HepG2 (cell line): ENCODE measurements around the gene CNTNAP1. TPM values are rescaled to one million over a fixed set of nuclear protein-coding genes. Genes with fewer than 3 reads are reported as not detected.

Experiments used
- ATAC-seq: fragments of 200-7000 bp; cut with Tn5 transposase; 3 replicates; pipeline ENCODE4 v1.9.1; 2020; ENCODE audit warnings: mild to moderate bottlenecking, moderate library complexity
- BruUV-seq: library from RNA; stranded (reverse); fragments of 400-500 nt; replicated peaks from 2 replicates; lab custom pipeline; 2021; lab: Mats Ljungman, UMichigan
- CTCF ChIA-PET: fragments of 300-600 bp; formaldehyde crosslinking; extraction: SDS; loops from one replicate; lab custom pipeline; 2021; ENCODE audit warnings: low total read pairs, inconsistent platforms, low intra/inter-chr PET ratio; lab: Yijun Ruan, JAX
- POLR2A ChIA-PET: fragments of 350-600 bp; sonication (Branson Sonifier 250); formaldehyde crosslinking; loops from one replicate; lab custom pipeline; 2020; ENCODE audit warnings: antibody characterized with exemption, inconsistent platforms; lab: Yijun Ruan, JAX
- DNase-seq: peaks from one replicate; pipeline ENCODE4 v3.0.0-alpha.2; 2015; ENCODE audit warnings: low spot score
- FAIRE-seq: peaks from 3 replicates; lab custom pipeline; 2011; peaks lifted over from hg19 to GRCh38; lab: Jason Lieb, UNC
- H2AFZ ChIP-seq: one replicate; pipeline ENCODE4 v1.6.1; 2011; ENCODE audit warnings: low read length, inconsistent platforms
- H3K27ac ChIP-seq: fragments of 300-600 bp; 3 replicates; pipeline ENCODE4 v1.8.0; 2011; ENCODE audit warnings: mixed run types, mild to moderate bottlenecking, mixed read lengths, low read length, inconsistent platforms; ENCODE audit not compliant: insufficient read depth; ENCODE audit errors: extremely low read length
- H3K27me3 ChIP-seq, 2 experiments: fragments of 200-600 bp in 1 of 2; 2 replicates in 1 of 2; 3 replicates in 1 of 2; pipeline versions ENCODE4 v1.6.0 to v1.8.0; 2011; ENCODE audit warnings: low read length in 2 of 2, mild to moderate bottlenecking in 2 of 2, moderate library complexity in 2 of 2, inconsistent platforms in 1 of 2; ENCODE audit not compliant: insufficient read depth in 2 of 2, control insufficient read depth in 1 of 2
- H3K36me3 ChIP-seq, 2 experiments: fragments of 200-600 bp in 1 of 2; replicated peaks in 1 of 2; 2 replicates in 1 of 2; 3 replicates in 1 of 2; pipeline versions ENCODE4 v1.5.1 to v1.8.0; 2011; ENCODE audit warnings: low read length in 2 of 2, inconsistent platforms in 1 of 2; ENCODE audit not compliant: insufficient read depth in 2 of 2, control insufficient read depth in 1 of 2
- H3K4me1 ChIP-seq: 2 replicates; pipeline ENCODE4 v1.5.1; 2012; ENCODE audit warnings: low read length, inconsistent platforms; ENCODE audit not compliant: insufficient read depth
- H3K4me2 ChIP-seq: 2 replicates; pipeline ENCODE4 v1.6.0; 2011; ENCODE audit warnings: low read depth, low read length, inconsistent platforms
- H3K4me3 ChIP-seq, 3 experiments: fragments of 200-600 bp in 1 of 3; sonication (generic), shearing (Covaris generic) in 1 of 3; replicated peaks in 1 of 3; 2 replicates each; pipeline ENCODE4 v1.5.1; 2011 to 2016; ENCODE audit warnings: low read length in 3 of 3, inconsistent platforms in 2 of 3, low read depth in 2 of 3, mild to moderate bottlenecking in 2 of 3, control low read depth in 1 of 3, mixed read lengths in 1 of 3; ENCODE audit not compliant: insufficient read depth in 1 of 3
- H3K79me2 ChIP-seq: one replicate; pipeline ENCODE4 v1.6.1; 2011; ENCODE audit warnings: low read length, inconsistent platforms; ENCODE audit not compliant: insufficient read depth
- H3K9ac ChIP-seq: 2 replicates; pipeline ENCODE4 v1.6.0; 2011; ENCODE audit warnings: mild to moderate bottlenecking, low read depth, low read length, inconsistent platforms; ENCODE audit not compliant: insufficient read depth
- H3K9me3 ChIP-seq: 2 replicates; pipeline ENCODE4 v1.5.1; 2012; ENCODE audit warnings: mild to moderate bottlenecking, low read length
- H4K20me1 ChIP-seq: 2 replicates; pipeline ENCODE4 v1.6.0; 2011; ENCODE audit warnings: inconsistent platforms, mild to moderate bottlenecking, low read length, moderate library complexity; ENCODE audit not compliant: insufficient read depth
- BCL6 ChIP-seq: IDR thresholded peaks from 2 replicates; pipeline ENCODE4 v1.6.1; 2016; ENCODE audit warnings: missing genetic modification reagents, missing compliant biosample characterization
- HOXA5 ChIP-seq: sonication (generic); formaldehyde crosslinking; IDR thresholded peaks from 2 replicates; pipeline ENCODE4 v1.4.0; 2020; ENCODE audit warnings: missing genetic modification reagents
- PAF1 ChIP-seq: IDR thresholded peaks from 2 replicates; pipeline ENCODE4 v1.6.1; 2016; ENCODE audit warnings: missing genetic modification reagents, missing compliant biosample characterization
- SRY ChIP-seq: sonication (generic); formaldehyde crosslinking; IDR thresholded peaks from 2 replicates; pipeline ENCODE4 v1.8.0; 2022; ENCODE audit warnings: mild to moderate bottlenecking, missing genetic modification reagents
- TAF15 ChIP-seq: fragments of 200-400 bp; formaldehyde crosslinking; IDR thresholded peaks from one replicate; pipeline ENCODE4 v1.6.1; 2018; ENCODE audit warnings: mild to moderate bottlenecking, low read depth, low read length; ENCODE audit not compliant: poor library complexity, severe bottlenecking
- TEAD3 ChIP-seq: optimal IDR thresholded peaks from 2 replicates; pipeline ENCODE3; 2016; ENCODE audit warnings: borderline replicate concordance
- ZMAT3 ChIP-seq: sonication (generic); formaldehyde crosslinking; conservative IDR thresholded peaks from 2 replicates; pipeline ENCODE4 v1.7.0; 2021; ENCODE audit warnings: missing genetic modification reagents
- ZNF441 ChIP-seq: sonication (generic); formaldehyde crosslinking; IDR thresholded peaks from 2 replicates; pipeline ENCODE4 v1.7.0; 2021; ENCODE audit warnings: missing genetic modification reagents, borderline replicate concordance
- ZNF773 ChIP-seq: sonication (generic); formaldehyde crosslinking; IDR thresholded peaks from 2 replicates; pipeline ENCODE4 v1.4.0; 2020; ENCODE audit warnings: missing genetic modification reagents, borderline replicate concordance
- ZNF776 ChIP-seq: sonication (generic); formaldehyde crosslinking; IDR thresholded peaks from 2 replicates; pipeline ENCODE4 v1.4.0; 2020; ENCODE audit warnings: mild to moderate bottlenecking, missing genetic modification reagents
- ZNF781 ChIP-seq: sonication (generic); formaldehyde crosslinking; IDR thresholded peaks from 2 replicates; pipeline ENCODE4 v1.5.1; 2020; ENCODE audit warnings: borderline replicate concordance, mild to moderate bottlenecking, missing genetic modification reagents; ENCODE audit errors: not compliant biosample characterization
- WGBS: methylation state at CpG from one replicate; pipeline ENCODE4 v1.1.6; 2017; ENCODE audit warnings: low lambda C conversion rate; 5-methylcytosine and 5-hydroxymethylcytosine counted together
- in situ Hi-C: cut with HindIII; loops from 2 replicates; pipeline ENCODE4 v1.10.0; 2017; ENCODE audit warnings: low pct_unique_long_range_greater_than_20kb; ENCODE audit not compliant: extremely low pct_ligation_motif_present
- intact Hi-C: fragments of 100-400 bp; cut with micrococcal nuclease; formaldehyde crosslinking; loops from one replicate; pipeline ENCODE4 v1.10.0; 2022; ENCODE audit not compliant: unreplicated experiment
- polyA plus RNA-seq, 8 experiments: library from polyadenylated mRNA; depleted of rRNA in 3 of 8; stranded (reverse) in 7 of 8; unstranded in 1 of 8; fragments of >200 nt; fragmentation: Illumina TruSeq in 4 of 8; extraction: Trizol in 4 of 8; gene quantifications; 2 replicates each; pipeline versions ENCODE4 v1.2.1 to v1.2.3, GENCODE V29; 2011 to 2016; ENCODE audit warnings: low read depth in 4 of 8, missing spikeins in 1 of 8, mixed read lengths in 1 of 8; ENCODE audit not compliant: insufficient read depth in 1 of 8
- total RNA-seq, 5 experiments: library from RNA; depleted of rRNA; stranded (reverse); fragments of >200 nt; fragmentation: Illumina TruSeq; extraction: Trizol; gene quantifications; 2 replicates each; pipeline ENCODE4 v1.2.3, GENCODE V29; 2016; ENCODE audit warnings: low read depth in 1 of 5
- TF ChIP-seq, protein P1 (sequence below): sonication (generic); formaldehyde crosslinking; IDR thresholded peaks from 2 replicates; pipeline ENCODE4 v1.5.1; 2020; ENCODE audit warnings: missing genetic modification reagents, mild to moderate bottlenecking, borderline replicate concordance
- TF ChIP-seq, protein P2 (sequence below): sonication (generic); formaldehyde crosslinking; IDR thresholded peaks from 2 replicates; pipeline ENCODE4 v1.5.1; 2020; ENCODE audit warnings: mild to moderate bottlenecking, missing genetic modification reagents, moderate library complexity
- TF ChIP-seq, protein P3 (sequence below), 2 experiments: sonication (generic) in 1 of 2; formaldehyde crosslinking in 1 of 2; IDR thresholded peaks; 2 replicates each; pipeline versions ENCODE4 v1.4.0 to v1.6.1; 2016 to 2020; ENCODE audit warnings: borderline replicate concordance in 1 of 2, low read depth in 1 of 2, mild to moderate bottlenecking in 1 of 2, missing genetic modification reagents in 1 of 2

Gene CNTNAP1
- total and polyA plus RNA-seq, 2 of the 13 experiments (the other 11 are each of a cell fraction or from before 2014, with no cell fraction given), result 4.5 to 7.7 TPM

DNA sequence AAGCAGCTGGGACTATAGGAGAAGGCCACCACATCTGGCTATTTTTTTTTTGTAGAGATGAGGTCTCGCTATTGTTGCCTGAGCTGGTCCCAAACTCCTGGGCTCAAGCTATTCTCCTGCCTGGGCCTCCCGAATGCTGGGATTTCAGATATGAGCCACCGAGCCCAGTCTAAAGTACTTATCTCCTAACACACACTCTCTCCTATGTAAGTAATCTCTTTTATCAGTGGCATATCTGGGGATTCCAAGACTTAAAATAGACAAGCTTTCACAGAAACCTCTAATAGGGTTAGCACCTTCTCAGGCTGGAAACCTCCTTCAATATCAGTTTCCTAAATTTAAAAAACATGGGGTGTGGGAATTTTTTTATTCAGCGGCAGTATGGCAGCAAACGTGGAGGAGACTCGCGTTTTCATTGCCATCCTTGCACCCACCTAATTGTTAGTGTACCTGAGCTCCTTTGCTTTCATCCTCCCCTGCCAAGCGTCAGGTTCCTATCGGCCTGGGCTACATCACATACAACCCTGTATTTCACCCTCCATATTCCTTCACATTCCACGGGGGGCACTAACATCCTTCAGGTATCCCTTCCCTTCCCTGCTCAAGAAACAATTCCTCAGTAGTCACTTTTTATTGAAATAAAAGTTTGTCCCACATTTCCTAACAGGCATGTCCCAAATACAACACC lies 61.4 kb downstream of the CNTNAP1 start (continued):
- TF ChIP-seq, protein P1, sequence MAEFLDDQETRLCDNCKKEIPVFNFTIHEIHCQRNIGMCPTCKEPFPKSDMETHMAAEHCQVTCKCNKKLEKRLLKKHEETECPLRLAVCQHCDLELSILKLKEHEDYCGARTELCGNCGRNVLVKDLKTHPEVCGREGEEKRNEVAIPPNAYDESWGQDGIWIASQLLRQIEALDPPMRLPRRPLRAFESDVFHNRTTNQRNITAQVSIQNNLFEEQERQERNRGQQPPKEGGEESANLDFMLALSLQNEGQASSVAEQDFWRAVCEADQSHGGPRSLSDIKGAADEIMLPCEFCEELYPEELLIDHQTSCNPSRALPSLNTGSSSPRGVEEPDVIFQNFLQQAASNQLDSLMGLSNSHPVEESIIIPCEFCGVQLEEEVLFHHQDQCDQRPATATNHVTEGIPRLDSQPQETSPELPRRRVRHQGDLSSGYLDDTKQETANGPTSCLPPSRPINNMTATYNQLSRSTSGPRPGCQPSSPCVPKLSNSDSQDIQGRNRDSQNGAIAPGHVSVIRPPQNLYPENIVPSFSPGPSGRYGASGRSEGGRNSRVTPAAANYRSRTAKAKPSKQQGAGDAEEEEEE, result 0 out of 2 replicates have a peak, but pooled peaks have one; percentile 6
- TF ChIP-seq, protein P2, sequence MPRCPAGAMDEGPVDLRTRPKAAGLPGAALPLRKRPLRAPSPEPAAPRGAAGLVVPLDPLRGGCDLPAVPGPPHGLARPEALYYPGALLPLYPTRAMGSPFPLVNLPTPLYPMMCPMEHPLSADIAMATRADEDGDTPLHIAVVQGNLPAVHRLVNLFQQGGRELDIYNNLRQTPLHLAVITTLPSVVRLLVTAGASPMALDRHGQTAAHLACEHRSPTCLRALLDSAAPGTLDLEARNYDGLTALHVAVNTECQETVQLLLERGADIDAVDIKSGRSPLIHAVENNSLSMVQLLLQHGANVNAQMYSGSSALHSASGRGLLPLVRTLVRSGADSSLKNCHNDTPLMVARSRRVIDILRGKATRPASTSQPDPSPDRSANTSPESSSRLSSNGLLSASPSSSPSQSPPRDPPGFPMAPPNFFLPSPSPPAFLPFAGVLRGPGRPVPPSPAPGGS (CRISPR knock-in tag), result 0 out of 2 replicates have a peak, but pooled peaks have one; percentile 39
- TF ChIP-seq ZNF441 (CRISPR knock-in tag), result no peak
- 0 out of 2 replicates have a peak, but pooled peaks have one; percentile 4 for TF ChIP-seq HOXA5 (CRISPR knock-in tag)
- TF ChIP-seq ZNF781 (CRISPR knock-in tag), result no peak
- no peak for TF ChIP-seq ZMAT3 (CRISPR knock-in tag)
- TF ChIP-seq ZNF776, result no peak
- no peak for TF ChIP-seq PAF1 (CRISPR knock-in tag)

DNA sequence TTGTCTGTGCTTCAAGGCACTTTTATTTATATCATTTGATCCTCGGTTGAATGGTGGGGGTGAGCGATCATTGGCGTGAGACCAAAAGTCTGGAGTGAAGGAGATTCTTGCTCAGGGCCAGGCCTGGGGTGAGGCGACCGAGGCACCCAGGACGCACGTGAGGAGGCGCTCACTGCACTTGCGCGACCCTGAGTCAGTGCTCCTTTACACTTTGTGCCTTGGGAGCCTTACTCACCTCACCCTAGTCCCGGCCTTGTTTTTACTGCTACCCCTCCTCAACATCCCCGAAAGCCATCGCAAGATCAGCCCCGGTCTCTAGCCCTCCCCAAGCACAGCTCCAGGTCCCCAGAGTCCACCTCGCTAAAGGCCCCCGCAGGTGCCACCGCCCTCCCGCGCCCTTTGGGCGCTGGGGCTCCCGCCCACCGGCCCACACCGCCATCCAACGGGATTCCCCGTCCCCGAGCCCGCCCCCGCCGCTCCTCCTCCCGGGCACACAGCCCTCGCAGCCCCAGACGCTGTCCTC lies 62.0 kb downstream of the CNTNAP1 start:
- Histone ChIP-seq H3K4me3 (peak overlapping the region; percentile 58 to 84 (median 76)), H3K4me1 (peaks cover 56% of the 10 kb centered on the region), H2AFZ (peak overlapping the region; percentile 67), H3K36me3 (no peaks in the 10 kb centered on the region), H3K79me2 (peaks cover 9% of the 10 kb centered on the region), H3K9me3 (no peaks in the 10 kb centered on the region), H3K27ac (peak overlapping the region; percentile 83), H3K9ac (peak overlapping the region; percentile 81), H3K27me3 (no peaks in the 10 kb centered on the region), H4K20me1 (no peaks in the 10 kb centered on the region), H3K4me2 (peak overlapping the region; percentile 95)
- in situ Hi-C loops, result no loop called here
- ATAC-seq (peak; percentile 89), DNase-seq (peak; percentile 78), FAIRE-seq (no peak)
- POLR2A ChIA-PET, result interaction anchor here (0.6 to 3.8 kb wide), 23 partner anchors 10 to 195 kb away, joined by 3 to 55 read pairs (median 4); partner anchors contain the start of genes BECN1, CNTD1, CNTNAP1 and COA3
- BruUV-seq, result TSS peak; percentile 86
- CTCF ChIA-PET, result no interaction called here
- whole genome bisulfite sequencing, result 2% methylated on average over 31 of the region's 32 CpGs
- intact Hi-C loops, result no loop called here
- TF ChIP-seq SRY (CRISPR knock-in tag), result peak; percentile 20; the same call in 1 of the 2 replicates
- TF ChIP-seq ZNF773, result peak; percentile 87; the same call in 1 of the 2 replicates
- peak; percentile 28; the same call in 1 of the 2 replicates for TF ChIP-seq BCL6 (CRISPR knock-in tag)
- TF ChIP-seq, protein P3, sequence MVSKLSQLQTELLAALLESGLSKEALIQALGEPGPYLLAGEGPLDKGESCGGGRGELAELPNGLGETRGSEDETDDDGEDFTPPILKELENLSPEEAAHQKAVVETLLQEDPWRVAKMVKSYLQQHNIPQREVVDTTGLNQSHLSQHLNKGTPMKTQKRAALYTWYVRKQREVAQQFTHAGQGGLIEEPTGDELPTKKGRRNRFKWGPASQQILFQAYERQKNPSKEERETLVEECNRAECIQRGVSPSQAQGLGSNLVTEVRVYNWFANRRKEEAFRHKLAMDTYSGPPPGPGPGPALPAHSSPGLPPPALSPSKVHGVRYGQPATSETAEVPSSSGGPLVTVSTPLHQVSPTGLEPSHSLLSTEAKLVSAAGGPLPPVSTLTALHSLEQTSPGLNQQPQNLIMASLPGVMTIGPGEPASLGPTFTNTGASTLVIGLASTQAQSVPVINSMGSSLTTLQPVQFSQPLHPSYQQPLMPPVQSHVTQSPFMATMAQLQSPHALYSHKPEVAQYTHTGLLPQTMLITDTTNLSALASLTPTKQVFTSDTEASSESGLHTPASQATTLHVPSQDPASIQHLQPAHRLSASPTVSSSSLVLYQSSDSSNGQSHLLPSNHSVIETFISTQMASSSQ (IDR thresholded peaks at IDR 0.05; ENCODE audit: low read depth), result no peak
- TF ChIP-seq, protein P3 (CRISPR knock-in tag; IDR thresholded peaks at IDR 0.05; ENCODE audit: borderline replicate concordance), result no peak
- peak; percentile 66 for TF ChIP-seq TEAD3 (CRISPR knock-in tag)
- no peak for TF ChIP-seq TAF15
